ACC112 (cell line): ENCODE results near the gene MAP10.

Experiments
- H2AFZ ChIP-seq: fragments of 200-600 bp; sonication (generic); one replicate; pipeline ENCODE4 v1.6.0; 2017; ENCODE audit warnings: antibody characterized with exemption, low read length; ENCODE audit not compliant: unreplicated experiment
- H3K27ac ChIP-seq: fragments of 200-600 bp; sonication (generic); 2 replicates; pipeline ENCODE4 v1.5.1; 2014; ENCODE audit warnings: low read depth, mild to moderate bottlenecking, antibody characterized with exemption, low read length, moderate library complexity
- H3K27me3 ChIP-seq: fragments of 200-600 bp; sonication (generic); 2 replicates; pipeline ENCODE4 v1.6.1; 2014; ENCODE audit warnings: mild to moderate bottlenecking, antibody characterized with exemption, low read length, moderate library complexity, mixed read lengths; ENCODE audit not compliant: insufficient read depth
- H3K36me3 ChIP-seq: fragments of 200-600 bp; sonication (generic); 2 replicates; pipeline ENCODE4 v1.6.1; 2016; ENCODE audit warnings: mild to moderate bottlenecking, antibody characterized with exemption, low read length, moderate library complexity, mixed read lengths; ENCODE audit not compliant: insufficient read depth
- H3K4me1 ChIP-seq: fragments of 200-600 bp; sonication (generic); one replicate; pipeline ENCODE4 v1.6.1; 2016; ENCODE audit warnings: low read length, mixed read lengths; ENCODE audit not compliant: insufficient read depth, unreplicated experiment, control insufficient read depth
- H3K4me3 ChIP-seq: fragments of 200-600 bp; sonication (generic); 2 replicates; pipeline ENCODE4 v1.5.1; 2014; ENCODE audit warnings: mild to moderate bottlenecking, low read depth, low read length
- H3K79me2 ChIP-seq: fragments of 200-600 bp; sonication (generic); one replicate; pipeline ENCODE4 v1.6.0; 2016; ENCODE audit warnings: low read length; ENCODE audit not compliant: control insufficient read depth, unreplicated experiment, insufficient read depth

MAP10 gene

DNA sequence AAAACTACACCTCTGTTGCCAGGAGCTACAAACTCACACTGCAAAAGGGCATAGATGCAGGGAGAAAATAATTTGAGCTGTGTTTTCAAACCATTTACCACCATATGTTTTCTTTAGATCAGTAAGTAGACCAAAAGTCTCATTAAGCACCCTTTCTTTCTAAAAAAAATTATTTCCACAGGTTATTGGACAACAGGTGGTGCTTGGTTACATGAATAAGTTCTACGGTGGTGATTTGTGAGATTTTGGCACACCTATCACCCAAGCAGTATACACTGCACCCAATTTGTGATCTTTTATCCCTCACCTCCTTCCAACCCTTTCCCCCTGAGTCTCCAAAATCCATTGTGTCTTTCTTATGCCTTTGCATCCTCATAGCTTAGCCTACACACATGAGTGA, 21.1 kb downstream of the MAP10 start:
- no peak overlapping the region for H3K27ac ChIP-seq
- no peaks in the 10 kb centered on the region for H3K36me3 ChIP-seq
- no peak overlapping the region for H2AFZ ChIP-seq
- peaks cover 3% of the 10 kb centered on the region; the same call in 1 of the 2 replicates for H3K27me3 ChIP-seq
- no peaks in the 10 kb centered on the region for H3K79me2 ChIP-seq
- H3K4me3 ChIP-seq, result no peak overlapping the region
- H3K4me1 ChIP-seq, result no peaks in the 10 kb centered on the region

DNA sequence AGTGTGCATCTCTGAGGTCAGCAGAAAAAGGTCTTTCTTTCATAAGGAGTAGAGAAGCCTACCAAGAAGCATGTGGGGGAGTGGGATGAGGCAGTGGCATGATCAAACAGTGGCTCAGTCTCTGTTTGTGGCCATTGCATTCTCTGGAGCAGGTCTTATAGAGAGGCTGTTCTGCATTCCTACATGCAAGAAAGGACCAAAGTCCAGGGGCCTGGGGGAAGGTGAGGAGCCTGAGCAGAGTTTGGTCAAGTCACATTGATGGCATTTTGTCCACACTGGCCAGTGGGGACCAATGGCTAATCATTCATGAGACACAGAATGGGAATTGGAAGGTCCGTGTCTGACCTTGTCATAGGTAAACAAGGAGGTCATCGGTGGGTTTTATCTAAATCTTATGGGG, 25.4 kb downstream of the MAP10 start:
- Histone ChIP-seq H3K27ac (no peak overlapping the region), H3K4me3 (no peak overlapping the region), H3K27me3 (peaks cover 8% of the 10 kb centered on the region; the same call in 1 of the 2 replicates), H3K79me2 (no peaks in the 10 kb centered on the region), H2AFZ (no peak overlapping the region), H3K4me1 (no peaks in the 10 kb centered on the region), H3K36me3 (no peaks in the 10 kb centered on the region)

DNA sequence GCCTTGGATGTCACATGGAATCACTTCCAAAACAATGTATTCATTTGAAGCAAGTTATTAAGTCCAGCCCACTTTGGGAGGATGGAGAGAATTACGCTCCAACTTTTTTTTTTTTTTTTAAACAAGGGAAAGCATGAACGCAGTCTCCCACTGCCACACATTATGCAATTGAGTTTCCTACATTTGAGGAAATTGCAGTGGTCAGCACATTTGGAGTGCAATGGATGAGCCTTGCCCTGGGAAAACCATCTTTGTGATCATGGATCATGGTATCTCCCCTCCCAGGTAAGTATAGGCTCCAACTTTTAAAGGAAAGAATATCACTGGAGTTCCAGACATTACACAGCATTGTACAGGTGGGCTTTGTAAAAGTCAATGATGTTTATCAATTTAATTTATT, 26.7 kb downstream of the MAP10 start:
- no peak overlapping the region for H2AFZ ChIP-seq
- no peak overlapping the region for H3K4me3 ChIP-seq
- H3K4me1 ChIP-seq, result no peaks in the 10 kb centered on the region
- no peaks in the 10 kb centered on the region for H3K36me3 ChIP-seq
- peaks cover 8% of the 10 kb centered on the region; the same call in 1 of the 2 replicates for H3K27me3 ChIP-seq
- no peak overlapping the region for H3K27ac ChIP-seq
- H3K79me2 ChIP-seq, result no peaks in the 10 kb centered on the region

DNA sequence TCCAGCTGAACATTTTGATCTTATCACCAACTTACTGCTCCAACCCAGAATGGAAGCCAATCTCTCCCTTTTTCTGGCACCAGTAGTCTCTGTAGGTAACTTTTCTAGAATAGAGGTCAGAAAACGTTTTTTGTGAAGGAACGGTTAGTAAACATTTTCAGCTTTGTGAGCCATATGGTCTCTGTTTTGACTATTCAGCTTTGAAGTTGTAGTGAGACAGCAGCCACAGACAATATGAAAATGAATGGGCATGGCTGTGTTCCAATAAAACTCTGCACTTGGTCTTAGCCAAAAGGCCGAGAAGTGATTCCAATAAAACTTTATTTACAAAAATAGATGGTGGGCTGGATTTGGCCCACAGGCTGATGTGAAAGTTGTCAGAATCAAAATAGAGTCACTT, 28.9 kb downstream of the MAP10 start:
- Histone ChIP-seq H3K27me3 (peaks cover 8% of the 10 kb centered on the region; the same call in 1 of the 2 replicates), H3K4me3 (no peak overlapping the region), H3K27ac (no peak overlapping the region), H2AFZ (no peak overlapping the region), H3K36me3 (no peaks in the 10 kb centered on the region), H3K79me2 (no peaks in the 10 kb centered on the region), H3K4me1 (no peaks in the 10 kb centered on the region)

DNA sequence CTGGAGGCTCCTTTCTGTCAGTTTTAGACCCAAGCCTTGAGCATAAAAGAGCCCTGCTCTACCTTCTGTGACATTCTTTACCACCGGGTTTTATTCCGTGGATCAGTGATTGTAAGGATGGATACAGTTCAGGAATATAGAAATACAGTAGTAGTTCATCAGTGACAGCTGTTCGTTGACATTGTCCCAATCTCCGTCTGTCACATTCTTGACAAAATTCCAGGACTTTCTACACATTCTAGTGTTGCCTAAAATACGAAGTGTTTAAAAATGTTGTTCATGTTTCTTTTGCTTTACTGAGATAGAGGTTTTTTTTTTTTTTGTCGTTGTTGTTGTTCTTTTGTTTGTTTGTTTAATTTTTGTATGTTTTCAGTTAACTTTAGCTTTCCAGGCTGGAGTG, 29.9 kb downstream of the MAP10 start:
- Histone ChIP-seq H3K4me3 (no peak overlapping the region), H2AFZ (no peak overlapping the region), H3K4me1 (no peaks in the 10 kb centered on the region), H3K36me3 (no peaks in the 10 kb centered on the region), H3K27ac (no peak overlapping the region), H3K79me2 (no peaks in the 10 kb centered on the region), H3K27me3 (0 out of 2 replicates have a peak, but pooled peaks cover 5% of the 10 kb centered on the region)

- H3K27me3 ChIP-seq, result 0 out of 2 replicates have a peak, but pooled peaks cover 5% of the 10 kb centered on the region
- no peaks in the 10 kb centered on the region for H3K36me3 ChIP-seq
- H2AFZ ChIP-seq, result no peak overlapping the region
- no peak overlapping the region for H3K27ac ChIP-seq
- no peaks in the 10 kb centered on the region for H3K4me1 ChIP-seq
- no peaks in the 10 kb centered on the region for H3K79me2 ChIP-seq
- H3K4me3 ChIP-seq, result no peak overlapping the region
Measured at GRCh38 chr1:232837087-232837486, 31.9 kb downstream of the MAP10 start.

GRCh38 chr1:232841823-232842565, 36.8 kb downstream of the MAP10 start:
- no peak overlapping the region for H2AFZ ChIP-seq
- H3K4me3 ChIP-seq, result no peak overlapping the region
- no peak overlapping the region for H3K27ac ChIP-seq
- no peaks in the 10 kb centered on the region for H3K36me3 ChIP-seq
- H3K4me1 ChIP-seq, result peaks cover 4% of the 10 kb centered on the region
- H3K27me3 ChIP-seq, result no peaks in the 10 kb centered on the region
- no peaks in the 10 kb centered on the region for H3K79me2 ChIP-seq

GRCh38 chr1:232844791-232845190, 39.6 kb downstream of the MAP10 start:
- Histone ChIP-seq H3K27me3 (no peaks in the 10 kb centered on the region), H3K79me2 (no peaks in the 10 kb centered on the region), H2AFZ (no peak overlapping the region), H3K27ac (no peak overlapping the region), H3K36me3 (no peaks in the 10 kb centered on the region), H3K4me1 (peaks cover 4% of the 10 kb centered on the region), H3K4me3 (no peak overlapping the region)

GRCh38 chr1:232845406-232845955, 40.3 kb downstream of the MAP10 start:
- H3K4me3 ChIP-seq, result no peak overlapping the region
- H3K79me2 ChIP-seq, result no peaks in the 10 kb centered on the region
- H3K4me1 ChIP-seq, result peaks cover 4% of the 10 kb centered on the region
- no peak overlapping the region for H2AFZ ChIP-seq
- H3K27ac ChIP-seq, result no peak overlapping the region
- no peaks in the 10 kb centered on the region for H3K36me3 ChIP-seq
- H3K27me3 ChIP-seq, result no peaks in the 10 kb centered on the region

GRCh38 chr1:232851532-232851931, 46.3 kb downstream of the MAP10 start:
- H3K4me1 ChIP-seq, result no peaks in the 10 kb centered on the region
- no peaks in the 10 kb centered on the region for H3K36me3 ChIP-seq
- H3K27me3 ChIP-seq, result no peaks in the 10 kb centered on the region
- H3K27ac ChIP-seq, result no peak overlapping the region
- no peak overlapping the region for H2AFZ ChIP-seq
- no peaks in the 10 kb centered on the region for H3K79me2 ChIP-seq
- no peak overlapping the region for H3K4me3 ChIP-seq
